WI38 (cell line): ENCODE data around the gene FKBP6.
A peak's percentile ranks its signal among the peaks of the same experiment; 100 is the strongest.
"Not testable (repeated sequence)": the region's sequence is repeated elsewhere in the genome, so short reads cannot be mapped to it uniquely, and the experiment has no call there.

Source experiments
- H3K4me3 ChIP-seq: 2 replicates; pipeline ENCODE4 v1.5.1; 2011; ENCODE audit warnings: low read depth, mild to moderate bottlenecking, control low read depth, low read length
- CTCF ChIP-seq: IDR thresholded peaks from 2 replicates; pipeline ENCODE4 v1.5.1; 2012; ENCODE audit warnings: low read depth, mild to moderate bottlenecking, control low read depth, low read length

The FKBP6 gene

GRCh38 chr7:73327922-73328321 lies at the start of gene FKBP6, which contains the start of gene TRIM50:
TSS of gene FKBP6 (plus strand) at chr7:73328161. CDS start at chr7:73328429, 268 bp downstream.
TSS of gene TRIM50 (minus strand) at chr7:73328082. CDS start at chr7:73324787, 3,295 bp downstream.
- not testable (repeated sequence) for H3K4me3 ChIP-seq

- H3K4me3 ChIP-seq: not testable (repeated sequence)
These were observed 30.7 kb upstream of the FKBP6 start for GRCh38 chr7:73297235-73297634.

- not testable (repeated sequence) for H3K4me3 ChIP-seq
These were observed 30.3 kb upstream of the FKBP6 start for GRCh38 chr7:73297706-73298105.

GRCh38 chr7:73299812-73300211 lies 28.1 kb upstream of the FKBP6 start:
- not testable (repeated sequence) for H3K4me3 ChIP-seq

GRCh38 chr7:73301108-73301507 lies 26.9 kb upstream of the FKBP6 start:
- not testable (repeated sequence) for H3K4me3 ChIP-seq

GRCh38 chr7:73302846-73303245 lies 25.1 kb upstream of the FKBP6 start:
- H3K4me3 ChIP-seq: not testable (repeated sequence)

- H3K4me3 ChIP-seq: no peak overlapping the region
- TF ChIP-seq CTCF: no peak
These were observed 24.4 kb upstream of the FKBP6 start for GRCh38 chr7:73303546-73303945.

GRCh38 chr7:73304071-73304470 lies 23.9 kb upstream of the FKBP6 start:
- H3K4me3 ChIP-seq: no peak overlapping the region
- no peak for TF ChIP-seq CTCF

GRCh38 chr7:73304612-73305387 lies 23.2 kb upstream of the FKBP6 start:
- not testable (repeated sequence) for H3K4me3 ChIP-seq

GRCh38 chr7:73307436-73307835 lies 20.5 kb upstream of the FKBP6 start:
- peak overlapping the region; percentile 73 for H3K4me3 ChIP-seq

More at GRCh38 chr7:73307436-73307835, 20.5 kb upstream of the FKBP6 start:
- no peak for TF ChIP-seq CTCF
